HCT116 (cell line): Measurements from ENCODE around the gene WDR27. TPM values are rescaled to one million over a fixed set of nuclear protein-coding genes. Genes with fewer than 3 reads are reported as not detected.

Experiments used
- ATAC-seq: fragments of 200-7000 bp; cut with Tn5 transposase; 2 replicates; pipeline ENCODE4 v1.9.1; 2020; ENCODE audit warnings: mild to moderate bottlenecking, moderate library complexity
- BruUV-seq: library from RNA; stranded (reverse); fragments of 400-500 nt; replicated peaks from 2 replicates; lab custom pipeline; 2021; lab: Mats Ljungman, UMichigan
- CTCF ChIA-PET: fragments of 300-600 bp; sonication (Branson Sonifier 250); formaldehyde crosslinking; loops from one replicate; lab custom pipeline; 2021; ENCODE audit warnings: antibody characterized with exemption; lab: Charles Lee
- POLR2A ChIA-PET: fragments of 300-600, 350-600 bp; sonication (Branson Sonifier 250); formaldehyde crosslinking; loops from one replicate; lab custom pipeline; 2021; ENCODE audit warnings: antibody characterized with exemption; lab: Charles Lee
- RAD21 ChIA-PET, 2 experiments: fragments of 300-600 bp; sonication (Branson Sonifier 250); formaldehyde crosslinking; loops; one replicate each; lab custom pipeline; 2023; ENCODE audit warnings: low total read pairs in 2 of 2; ENCODE audit not compliant: uncharacterized antibody in 2 of 2, unreplicated experiment in 2 of 2, low non-redundant PET in 1 of 2; lab: Charles Lee
- DNase-seq: peaks from one replicate; pipeline ENCODE4 v3.0.0-alpha.2; 2010; ENCODE audit warnings: low read depth, low spot score
- H2AFZ ChIP-seq: fragments of 200-600 bp; shearing (Covaris generic), sonication (generic); 2 replicates; pipeline ENCODE4 v1.6.1; 2017; ENCODE audit warnings: low read depth, mixed run types, mixed read lengths, antibody characterized with exemption, low read length; ENCODE audit not compliant: poor library complexity, severe bottlenecking
- H3K27ac ChIP-seq: 2 replicates; pipeline ENCODE4 v1.5.1; 2012; ENCODE audit warnings: low read depth, low read length
- H3K27me3 ChIP-seq: fragments of 200-600 bp; sonication (generic); 2 replicates; pipeline ENCODE4 v1.6.1; 2016; ENCODE audit warnings: mixed run types, low read length, mixed read lengths; ENCODE audit not compliant: insufficient read depth
- H3K36me3 ChIP-seq, 2 experiments: fragments of 200-500 bp in 1 of 2; fragments of 200-600 bp in 1 of 2; sonication (Bioruptor generic) in 1 of 2; sonication (generic) in 1 of 2; 2 replicates each; pipeline versions ENCODE4 v1.5.1 to v1.6.1; 2014 to 2016; ENCODE audit warnings: low read length in 2 of 2, inconsistent platforms in 1 of 2, mixed read lengths in 1 of 2, mixed run types in 1 of 2; ENCODE audit not compliant: insufficient read depth in 2 of 2, control insufficient read depth in 1 of 2
- H3K4me1 ChIP-seq, 2 experiments: fragments of 200-600 bp in 1 of 2; sonication (generic) in 1 of 2; 2 replicates each; pipeline versions ENCODE4 v1.5.1 to v1.6.1; 2012 to 2017; ENCODE audit warnings: low read length in 2 of 2, inconsistent platforms in 1 of 2, mild to moderate bottlenecking in 1 of 2, mixed read lengths in 1 of 2, mixed run types in 1 of 2, moderate library complexity in 1 of 2; ENCODE audit not compliant: insufficient read depth in 2 of 2, control insufficient read depth in 1 of 2
- H3K4me2 ChIP-seq: fragments of 200-600 bp; sonication (generic); 2 replicates; pipeline ENCODE4 v1.6.1; 2017; ENCODE audit warnings: mixed run types, low read length, mixed read lengths
- H3K4me3 ChIP-seq, 2 experiments: fragments of 200-600 bp in 1 of 2; sonication (generic) in 1 of 2; replicated peaks in 1 of 2; 2 replicates each; pipeline ENCODE4 v1.5.1; 2011 to 2016; ENCODE audit warnings: low read length in 2 of 2, control low read depth in 1 of 2, low read depth in 1 of 2, mild to moderate bottlenecking in 1 of 2, mixed read lengths in 1 of 2, mixed run types in 1 of 2
- H3K79me2 ChIP-seq: fragments of 200-600 bp; sonication (generic); 2 replicates; pipeline ENCODE4 v1.6.1; 2017; ENCODE audit warnings: mild to moderate bottlenecking, mixed run types, low read length, moderate library complexity, mixed read lengths; ENCODE audit not compliant: insufficient read depth
- H3K9ac ChIP-seq: fragments of 200-600 bp; sonication (generic); 2 replicates; pipeline ENCODE4 v1.6.1; 2016; ENCODE audit warnings: low read length, mixed read lengths
- H3K9me2 ChIP-seq: fragments of 200-600 bp; sonication (generic), shearing (Covaris generic); 2 replicates; pipeline ENCODE4 v1.6.1; 2017; ENCODE audit warnings: mixed run types, mild to moderate bottlenecking, moderate library complexity; ENCODE audit not compliant: insufficient read depth
- H3K9me3 ChIP-seq, 2 experiments: fragments of 200-500 bp in 1 of 2; fragments of 200-600 bp in 1 of 2; sonication (Bioruptor generic) in 1 of 2; sonication (generic) in 1 of 2; 2 replicates each; pipeline ENCODE4 v1.6.1; 2014 to 2017; ENCODE audit warnings: low read length in 2 of 2, mixed read lengths in 2 of 2, inconsistent platforms in 1 of 2, low read depth in 1 of 2, mild to moderate bottlenecking in 1 of 2, mixed run types in 1 of 2, moderate library complexity in 1 of 2; ENCODE audit not compliant: control insufficient read depth in 1 of 2, insufficient read depth in 1 of 2
- H4K20me1 ChIP-seq: fragments of 200-600 bp; sonication (generic), shearing (Covaris generic); 2 replicates; pipeline ENCODE4 v1.6.1; 2017; ENCODE audit warnings: mixed run types, mild to moderate bottlenecking, moderate library complexity; ENCODE audit not compliant: insufficient read depth
- CEBPB ChIP-seq: IDR thresholded peaks from 2 replicates; pipeline ENCODE4 v1.6.1; 2012; ENCODE audit warnings: low read depth
- CTCF ChIP-seq, 3 experiments: fragments of 200-600 bp in 1 of 3; sonication (generic) in 1 of 3; IDR thresholded peaks in 2 of 3; conservative IDR thresholded peaks in 1 of 3; 2 replicates each; pipeline ENCODE4 v1.5.1; 2012 to 2017; ENCODE audit warnings: low read depth in 2 of 3, low read length in 2 of 3, antibody characterized with exemption in 1 of 3, borderline replicate concordance in 1 of 3, control low read depth in 1 of 3, mild to moderate bottlenecking in 1 of 3, mixed read lengths in 1 of 3, mixed run types in 1 of 3, moderate library complexity in 1 of 3; ENCODE audit not compliant: insufficient read depth in 1 of 3
- EGR1 ChIP-seq: IDR thresholded peaks from 2 replicates; pipeline ENCODE4 v1.6.1; 2012; ENCODE audit warnings: low read depth
- ELF1 ChIP-seq: IDR thresholded peaks from 2 replicates; pipeline ENCODE4 v1.6.1; 2012; ENCODE audit warnings: low read depth, borderline replicate concordance
- EZH2 ChIP-seq: fragments of 200-600 bp; sonication (generic); IDR thresholded peaks from 2 replicates; pipeline ENCODE4 v1.6.1; 2017; ENCODE audit warnings: antibody characterized with exemption, mixed run types
- FOSL1 ChIP-seq: IDR thresholded peaks from 2 replicates; pipeline ENCODE4 v1.6.1; 2012; ENCODE audit warnings: low read depth
- JUND ChIP-seq: IDR thresholded peaks from 2 replicates; pipeline ENCODE4 v1.6.1; 2012
- MAX ChIP-seq: IDR thresholded peaks from 2 replicates; pipeline ENCODE4 v1.6.1; 2012
- POLR2A ChIP-seq: IDR thresholded peaks from 2 replicates; pipeline ENCODE4 v1.7.0; 2011; ENCODE audit warnings: borderline replicate concordance; ENCODE audit not compliant: insufficient read depth, insufficient read length; ENCODE audit errors: extremely low read depth
- RAD21 ChIP-seq: IDR thresholded peaks from 2 replicates; pipeline ENCODE4 v1.6.1; 2012; ENCODE audit warnings: low read depth, mild to moderate bottlenecking
- SP1 ChIP-seq: IDR thresholded peaks from 2 replicates; pipeline ENCODE4 v1.6.1; 2012; ENCODE audit warnings: low read depth
- YY1 ChIP-seq: IDR thresholded peaks from 2 replicates; pipeline ENCODE4 v1.6.1; 2011; ENCODE audit warnings: low read length, low read depth, moderate library complexity, mild to moderate bottlenecking; ENCODE audit not compliant: insufficient replicate concordance; ENCODE audit errors: extremely low read depth
- ZFX ChIP-seq: fragments of 450-650 bp; IDR thresholded peaks from 2 replicates; pipeline ENCODE4 v1.6.1; 2017
- ZNF274 ChIP-seq: fragments of 200-500 bp; sonication (Bioruptor generic); IDR thresholded peaks from 2 replicates; pipeline ENCODE4 v1.6.1; 2014; ENCODE audit warnings: mild to moderate bottlenecking, low read depth, low read length, inconsistent platforms
- intact Hi-C: fragments of 100-400 bp; cut with micrococcal nuclease; formaldehyde crosslinking; loops from 2 replicates; pipeline ENCODE4 v1.10.0; 2022
- total RNA-seq: library from RNA; stranded (reverse); gene quantifications from one replicate; pipeline ENCODE4 v1.2.1, GENCODE V29; 2021; ENCODE audit not compliant: unreplicated experiment
- TF ChIP-seq, protein P1 (sequence below): IDR thresholded peaks from 2 replicates; pipeline ENCODE4 v1.6.1; 2012

The WDR27 gene
- total RNA-seq, 1 experiment from 2014 or later = 60.6 TPM

DNA sequence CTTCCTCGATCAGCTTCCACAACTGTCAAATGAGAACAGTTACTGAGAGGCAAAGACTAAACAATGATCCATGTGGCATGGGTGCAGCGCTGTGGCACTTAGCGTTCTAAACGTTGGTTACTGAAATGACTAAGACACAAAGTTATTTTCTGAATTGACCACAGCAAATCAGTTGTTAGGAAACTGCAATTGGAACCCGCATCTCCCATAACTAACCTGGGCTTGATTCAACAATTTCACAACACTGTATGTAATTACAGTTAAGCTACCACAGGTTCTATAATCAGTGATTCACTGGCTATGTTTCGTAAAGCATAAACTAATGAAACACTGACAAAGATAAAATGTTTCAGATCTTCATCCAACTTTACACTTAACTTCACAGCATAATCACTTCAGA is 12.5 kb downstream of the WDR27 start:
- no peak overlapping the region for H3K27ac ChIP-seq
- CTCF ChIA-PET = no interaction called here
- intact Hi-C loops = no loop called here
- no peak overlapping the region for H3K4me2 ChIP-seq
- H3K27me3 ChIP-seq = no peaks in the 10 kb centered on the region
- H3K4me3 ChIP-seq = no peak overlapping the region
- H4K20me1 ChIP-seq = no peaks in the 10 kb centered on the region
- peaks cover 57% of the 10 kb centered on the region; the same call in 1 of the 2 replicates for H3K79me2 ChIP-seq
- H2AFZ ChIP-seq = no peak overlapping the region
- peaks cover 0 to 7% of the 10 kb centered on the region in 2 experiments; a peak in 2 of 4 replicates for H3K9me3 ChIP-seq
- TF ChIP-seq ZNF274 (no peak), EZH2 (no peak), ZFX (no peak), JUND (no peak), EGR1 (no peak), SP1 (no peak), RAD21 (no peak), FOSL1 (no peak), YY1 (no peak), CEBPB (no peak), CTCF (IDR thresholded peaks at IDR 0.05 in 2 of 3, conservative IDR thresholded peaks at IDR 0.05 in 1 of 3; ENCODE audit: borderline replicate concordance in 1 of 3, insufficient read depth in 1 of 3, low read depth in 2 of 3, low read length in 2 of 3) (no peak), ELF1 (no peak), MAX (no peak), POLR2A (no peak)
- TF ChIP-seq, protein P1, sequence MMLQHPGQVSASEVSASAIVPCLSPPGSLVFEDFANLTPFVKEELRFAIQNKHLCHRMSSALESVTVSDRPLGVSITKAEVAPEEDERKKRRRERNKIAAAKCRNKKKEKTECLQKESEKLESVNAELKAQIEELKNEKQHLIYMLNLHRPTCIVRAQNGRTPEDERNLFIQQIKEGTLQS = no peak
- TF ChIP-seq, all 23 proteins: peak for 0
- peaks cover 0 to 8% of the 10 kb centered on the region in 2 experiments; a peak in 1 of 4 replicates for H3K4me1 ChIP-seq
- RAD21 ChIA-PET = no interaction called here
- peaks cover 0 to 20% of the 10 kb centered on the region in 2 experiments; a peak in 2 of 4 replicates for H3K36me3 ChIP-seq
- POLR2A ChIA-PET = no interaction called here
- DNase-seq = no peak
- no TSS peak for BruUV-seq
- H3K9me2 ChIP-seq = no peaks in the 10 kb centered on the region
- ATAC-seq = no peak
- H3K9ac ChIP-seq = no peak overlapping the region
